ENCODE results near the gene RBM33.
A peak's percentile ranks its signal among the peaks of the same experiment; 100 is the strongest.

Gene RBM33

GRCh38 chr7:155644178-155644970 lies at the start of gene RBM33:
TSS of gene RBM33 (plus strand) at chr7:155644661. CDS start at chr7:155644877, 216 bp downstream.
- Histone ChIP-seq H3K4me3 (peak within 1 kb of the TSS; percentile 90), H3K9me3 (peaks cover 21% of the 10 kb centered on the region), H3K27me3 (ENCODE audit: low read depth) (no peaks in the 10 kb centered on the region), H3K4me1 (peaks cover 8% of the 10 kb centered on the region), H3K36me3 (replicated peaks) (peaks cover 43% of the 10 kb centered on the region)
- peak; percentile 85 for DNase-seq (ENCODE audit: low spot score in 2 of 2)
- in situ Hi-C loops (cut with MboI; ENCODE audit: low sequenced_read_pairs) = no loop called here

GRCh38 chr7:155594961-155595366 lies 49.5 kb upstream of the RBM33 start:
- in situ Hi-C loops (cut with MboI; ENCODE audit: low sequenced_read_pairs) = no loop called here
- peaks cover 1% of the 10 kb centered on the region for H3K27me3 ChIP-seq (ENCODE audit: low read depth)
- no peak for DNase-seq (ENCODE audit: low spot score in 2 of 2)
- H3K4me1 ChIP-seq = no peaks in the 10 kb centered on the region
- H3K9me3 ChIP-seq = no peaks in the 10 kb centered on the region
- H3K36me3 ChIP-seq (replicated peaks) = no peaks in the 10 kb centered on the region
- H3K4me3 ChIP-seq = no peak overlapping the region

GRCh38 chr7:155597753-155598140 lies 46.7 kb upstream of the RBM33 start:
- H3K36me3 ChIP-seq (replicated peaks) = no peaks in the 10 kb centered on the region
- DNase-seq (ENCODE audit: low spot score in 2 of 2) = no peak
- in situ Hi-C loops (cut with MboI; ENCODE audit: low sequenced_read_pairs) = no loop called here

GRCh38 chr7:155598810-155599210 lies 45.7 kb upstream of the RBM33 start:
- Histone ChIP-seq H3K27me3 (ENCODE audit: low read depth) (peaks cover 4% of the 10 kb centered on the region), H3K4me3 (no peak overlapping the region), H3K4me1 (no peaks in the 10 kb centered on the region), H3K9me3 (no peaks in the 10 kb centered on the region), H3K36me3 (replicated peaks) (no peaks in the 10 kb centered on the region)
- in situ Hi-C loops (cut with MboI; ENCODE audit: low sequenced_read_pairs) = no loop called here
- peak; percentile 57 to 89 for DNase-seq (ENCODE audit: low spot score in 2 of 2)

More at GRCh38 chr7:155597753-155598140, 46.7 kb upstream of the RBM33 start:
- Histone ChIP-seq H3K27me3 (ENCODE audit: low read depth) (peaks cover 4% of the 10 kb centered on the region), H3K9me3 (no peaks in the 10 kb centered on the region), H3K4me3 (no peak overlapping the region), H3K4me1 (no peaks in the 10 kb centered on the region)

GRCh38 chr7:155602156-155602555 lies 42.3 kb upstream of the RBM33 start:
- H3K9me3 ChIP-seq = no peaks in the 10 kb centered on the region
- in situ Hi-C loops (cut with MboI; ENCODE audit: low sequenced_read_pairs) = no loop called here
- H3K4me1 ChIP-seq = no peaks in the 10 kb centered on the region
- peaks cover 4% of the 10 kb centered on the region for H3K27me3 ChIP-seq (ENCODE audit: low read depth)
- H3K4me3 ChIP-seq = no peak overlapping the region
- no peaks in the 10 kb centered on the region for H3K36me3 ChIP-seq (replicated peaks)
- no peak for DNase-seq (ENCODE audit: low spot score in 2 of 2)

- Histone ChIP-seq H3K27me3 (ENCODE audit: low read depth) (peaks cover 4% of the 10 kb centered on the region), H3K4me3 (no peak overlapping the region), H3K4me1 (no peaks in the 10 kb centered on the region), H3K36me3 (replicated peaks) (no peaks in the 10 kb centered on the region), H3K9me3 (no peaks in the 10 kb centered on the region)
- in situ Hi-C loops (cut with MboI; ENCODE audit: low sequenced_read_pairs) = no loop called here
- no peak for DNase-seq (ENCODE audit: low spot score in 2 of 2)
These were observed 41.7 kb upstream of the RBM33 start for GRCh38 chr7:155602750-155603149.

- Histone ChIP-seq H3K4me1 (no peaks in the 10 kb centered on the region), H3K9me3 (no peaks in the 10 kb centered on the region), H3K4me3 (no peak overlapping the region), H3K27me3 (ENCODE audit: low read depth) (peaks cover 4% of the 10 kb centered on the region), H3K36me3 (replicated peaks) (no peaks in the 10 kb centered on the region)
- DNase-seq (ENCODE audit: low spot score in 2 of 2) = no peak
- in situ Hi-C loops (cut with MboI; ENCODE audit: low sequenced_read_pairs) = no loop called here
These were observed 41.1 kb upstream of the RBM33 start for GRCh38 chr7:155603205-155603857.

- Histone ChIP-seq H3K4me3 (no peak overlapping the region), H3K27me3 (ENCODE audit: low read depth) (peaks cover 4% of the 10 kb centered on the region), H3K4me1 (no peaks in the 10 kb centered on the region), H3K36me3 (replicated peaks) (no peaks in the 10 kb centered on the region), H3K9me3 (no peaks in the 10 kb centered on the region)
- DNase-seq (ENCODE audit: low spot score in 2 of 2) = no peak
- in situ Hi-C loops (cut with MboI; ENCODE audit: low sequenced_read_pairs) = no loop called here
These were observed 40.5 kb upstream of the RBM33 start for GRCh38 chr7:155603858-155604503.

- no peak for DNase-seq (ENCODE audit: low spot score in 2 of 2)
- in situ Hi-C loops (cut with MboI; ENCODE audit: low sequenced_read_pairs) = no loop called here
- Histone ChIP-seq H3K27me3 (ENCODE audit: low read depth) (peaks cover 4% of the 10 kb centered on the region), H3K4me1 (no peaks in the 10 kb centered on the region), H3K36me3 (replicated peaks) (no peaks in the 10 kb centered on the region), H3K4me3 (no peak overlapping the region), H3K9me3 (no peaks in the 10 kb centered on the region)
These were observed 39.9 kb upstream of the RBM33 start for GRCh38 chr7:155604504-155604997.

GRCh38 chr7:155609185-155609584 lies 35.3 kb upstream of the RBM33 start:
- no peaks in the 10 kb centered on the region for H3K27me3 ChIP-seq (ENCODE audit: low read depth)
- H3K4me1 ChIP-seq = no peaks in the 10 kb centered on the region
- DNase-seq (ENCODE audit: low spot score in 2 of 2) = no peak
- H3K9me3 ChIP-seq = no peaks in the 10 kb centered on the region
- H3K4me3 ChIP-seq = no peak overlapping the region
- no peaks in the 10 kb centered on the region for H3K36me3 ChIP-seq (replicated peaks)
- in situ Hi-C loops (cut with MboI; ENCODE audit: low sequenced_read_pairs) = no loop called here

GRCh38 chr7:155610633-155611193 lies 33.7 kb upstream of the RBM33 start:
- Histone ChIP-seq H3K36me3 (replicated peaks) (no peaks in the 10 kb centered on the region), H3K4me3 (no peak overlapping the region), H3K9me3 (no peaks in the 10 kb centered on the region), H3K27me3 (ENCODE audit: low read depth) (no peaks in the 10 kb centered on the region), H3K4me1 (no peaks in the 10 kb centered on the region)
- in situ Hi-C loops (cut with MboI; ENCODE audit: low sequenced_read_pairs) = no loop called here
- DNase-seq (ENCODE audit: low spot score in 2 of 2) = no peak

- H3K36me3 ChIP-seq (replicated peaks) = no peaks in the 10 kb centered on the region
- DNase-seq (ENCODE audit: low spot score in 2 of 2) = no peak
- in situ Hi-C loops (cut with MboI; ENCODE audit: low sequenced_read_pairs) = no loop called here
- no peak overlapping the region for H3K4me3 ChIP-seq
- no peaks in the 10 kb centered on the region for H3K4me1 ChIP-seq
- no peaks in the 10 kb centered on the region for H3K9me3 ChIP-seq
- H3K27me3 ChIP-seq (ENCODE audit: low read depth) = no peaks in the 10 kb centered on the region
These were observed 32.5 kb upstream of the RBM33 start for GRCh38 chr7:155611808-155612447.

GRCh38 chr7:155612658-155613057 lies 31.8 kb upstream of the RBM33 start:
- no peaks in the 10 kb centered on the region for H3K4me1 ChIP-seq
- in situ Hi-C loops (cut with MboI; ENCODE audit: low sequenced_read_pairs) = no loop called here
- no peak for DNase-seq (ENCODE audit: low spot score in 2 of 2)

More at GRCh38 chr7:155612658-155613057, 31.8 kb upstream of the RBM33 start:
- Histone ChIP-seq H3K4me3 (no peak overlapping the region), H3K9me3 (no peaks in the 10 kb centered on the region), H3K36me3 (replicated peaks) (no peaks in the 10 kb centered on the region), H3K27me3 (ENCODE audit: low read depth) (no peaks in the 10 kb centered on the region)
